A673 (cell line): ENCODE data around the gene MRFAP1L1. TPM values are rescaled to one million over a fixed set of nuclear protein-coding genes. Genes with fewer than 3 reads are reported as not detected.

ENCODE experiments used
- BruUV-seq: library from RNA; stranded (reverse); fragments of 400-500 nt; replicated peaks from 2 replicates; lab custom pipeline; 2021; lab: Mats Ljungman, UMichigan
- CTCF ChIA-PET: fragments of 300-600 bp; sonication (Branson Sonifier 250); formaldehyde crosslinking; loops from one replicate; lab custom pipeline; 2022; ENCODE audit warnings: antibody characterized with exemption; lab: Charles Lee
- POLR2A ChIA-PET: fragments of 300-600 bp; sonication (Branson Sonifier 250); formaldehyde crosslinking; loops from one replicate; lab custom pipeline; 2022; ENCODE audit warnings: antibody characterized with exemption; ENCODE audit not compliant: low non-redundant PET; lab: Charles Lee
- DNase-seq: peaks from one replicate; pipeline ENCODE4 v3.0.0-alpha.2; 2015; ENCODE audit warnings: low spot score
- H3K27ac ChIP-seq: fragments of 200-600 bp; sonication (generic); 2 replicates; pipeline ENCODE4 v1.5.1; 2016; ENCODE audit warnings: mixed run types, low read depth, mild to moderate bottlenecking, mixed read lengths, antibody characterized with exemption, low read length; ENCODE audit not compliant: poor library complexity, severe bottlenecking
- H3K27me3 ChIP-seq: fragments of 200-600 bp; sonication (generic); replicated peaks from 2 replicates; pipeline ENCODE4 v1.6.1; 2017; ENCODE audit warnings: mixed run types, low read depth, mild to moderate bottlenecking, mixed read lengths, antibody characterized with exemption, low read length; ENCODE audit not compliant: insufficient read depth, poor library complexity
- H3K36me3 ChIP-seq: fragments of 200-600 bp; sonication (generic); 2 replicates; pipeline ENCODE4 v1.6.1; 2016; ENCODE audit warnings: mixed run types, mild to moderate bottlenecking, mixed read lengths, antibody characterized with exemption, low read length; ENCODE audit not compliant: insufficient read depth, poor library complexity, severe bottlenecking
- H3K4me1 ChIP-seq: fragments of 200-600 bp; sonication (generic); 2 replicates; pipeline ENCODE4 v1.6.1; 2017; ENCODE audit warnings: mixed run types, mild to moderate bottlenecking, mixed read lengths, antibody characterized with exemption, low read length; ENCODE audit not compliant: insufficient read depth, poor library complexity, severe bottlenecking
- H3K4me3 ChIP-seq: fragments of 200-600 bp; sonication (generic); 2 replicates; pipeline ENCODE4 v1.5.1; 2016; ENCODE audit warnings: low read depth, mixed run types, mild to moderate bottlenecking, mixed read lengths, low read length; ENCODE audit not compliant: poor library complexity, severe bottlenecking
- H3K9me3 ChIP-seq: fragments of 200-600 bp; sonication (generic); 2 replicates; pipeline ENCODE4 v1.6.1; 2016; ENCODE audit warnings: mixed run types, low read depth, mild to moderate bottlenecking, mixed read lengths, antibody characterized with exemption, low read length; ENCODE audit not compliant: poor library complexity, severe bottlenecking
- CTCF ChIP-seq: fragments of 300-800, 200-600 bp; sonication (generic); conservative IDR thresholded peaks from 2 replicates; pipeline ENCODE4 v1.5.1; 2017; ENCODE audit warnings: low read depth, mild to moderate bottlenecking, antibody characterized with exemption, low read length, moderate library complexity, mixed read lengths
- EZH2 ChIP-seq: fragments of 200-600 bp; sonication (generic); IDR thresholded peaks from 2 replicates; pipeline ENCODE4 v1.6.1; 2017; ENCODE audit warnings: borderline replicate concordance, low read depth, mild to moderate bottlenecking, mixed read lengths, antibody characterized with exemption, low read length; ENCODE audit not compliant: poor library complexity, severe bottlenecking
- intact Hi-C: fragments of 100-400 bp; cut with micrococcal nuclease; formaldehyde crosslinking; loops from one replicate; pipeline ENCODE4 v1.10.0; 2022; ENCODE audit not compliant: unreplicated experiment
- total RNA-seq: library from RNA; stranded (reverse); gene quantifications from 2 replicates; pipeline ENCODE4 v1.2.3, GENCODE V29; 2021

Gene MRFAP1L1
- total RNA-seq, 1 experiment from 2014 or later, result 61.0 TPM

DNA sequence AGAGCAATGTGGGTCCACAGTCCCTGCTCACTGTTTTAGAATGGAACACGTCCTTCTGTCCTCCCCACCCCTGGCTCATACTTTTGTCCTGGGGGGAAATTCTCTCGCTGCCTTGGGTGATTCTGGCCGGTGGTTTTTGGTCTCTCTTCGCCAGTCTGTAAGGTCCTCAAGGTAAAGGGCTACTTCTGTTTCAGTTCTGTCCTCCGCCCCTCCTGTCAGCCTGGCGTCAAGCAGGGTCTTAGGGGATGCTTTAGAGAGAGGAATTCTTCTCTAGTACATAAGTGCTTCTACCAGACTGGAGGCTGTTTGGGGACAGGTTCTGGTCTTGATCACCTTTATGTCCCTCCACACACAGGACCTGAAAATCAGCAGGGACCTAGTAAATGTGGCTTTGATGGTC lies 617 bp upstream of the MRFAP1L1 start:
- TF ChIP-seq CTCF (no peak), EZH2 (no peak)
- BruUV-seq, result TSS peak; percentile 24
- POLR2A ChIA-PET, result interaction anchor here (0.6 kb wide), 1 partner anchor 74 kb away, joined by 7 read pairs; no protein-coding TSS in a partner anchor
- Histone ChIP-seq H3K9me3 (no peaks in the 10 kb centered on the region), H3K4me1 (peaks cover 17% of the 10 kb centered on the region), H3K4me3 (peak overlapping the region; percentile 72), H3K27ac (peak overlapping the region; percentile 65), H3K27me3 (no peaks in the 10 kb centered on the region), H3K36me3 (peaks cover 10% of the 10 kb centered on the region)
- DNase-seq, result no peak
- intact Hi-C loops, result no loop called here
- CTCF ChIA-PET, result no interaction called here

DNA sequence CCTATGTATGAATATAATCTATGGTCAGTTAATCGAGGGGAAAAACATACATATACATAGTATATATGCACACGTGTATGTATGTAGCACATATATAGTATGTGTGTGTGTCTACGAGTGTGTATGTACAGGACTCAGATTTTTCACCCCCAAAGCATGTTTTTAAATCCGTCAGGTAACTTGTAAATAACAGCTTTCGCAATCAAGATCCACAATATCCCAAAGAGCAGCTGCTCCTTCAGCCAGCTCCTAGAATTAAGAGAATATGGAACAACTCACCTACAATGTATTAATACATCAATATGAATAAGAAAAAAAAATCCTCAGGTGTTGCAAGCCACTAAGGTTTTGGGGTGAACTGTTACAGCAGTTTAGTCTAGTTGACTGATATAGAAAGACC lies 3.5 kb downstream of the MRFAP1L1 start:
- BruUV-seq, result no TSS peak
- POLR2A ChIA-PET, result interaction anchor here (0.6 kb wide), 1 partner anchor 436 kb away, joined by 14 read pairs; the partner anchor contains the start of gene WFS1

GRCh38 chr4:6705646-6706045 lies 4.0 kb downstream of the MRFAP1L1 start:
- H3K4me1 ChIP-seq, result peaks cover 17% of the 10 kb centered on the region
- intact Hi-C loops, result no loop called here
- BruUV-seq, result no TSS peak
- TF ChIP-seq EZH2 (no peak), CTCF (no peak)
- H3K9me3 ChIP-seq, result no peaks in the 10 kb centered on the region
- no peak overlapping the region for H3K4me3 ChIP-seq
- ChIA-PET POLR2A (interaction anchor here (0.6 kb wide), 1 partner anchor 436 kb away, joined by 14 read pairs; the partner anchor contains the start of gene WFS1), CTCF (no interaction called here)
- peaks cover 14% of the 10 kb centered on the region for H3K36me3 ChIP-seq
- no peaks in the 10 kb centered on the region for H3K27me3 ChIP-seq
- no peak for DNase-seq
- H3K27ac ChIP-seq, result no peak overlapping the region

More for the DNA sequence above, 3.5 kb downstream of the MRFAP1L1 start:
- no peak overlapping the region for H3K27ac ChIP-seq
- CTCF ChIA-PET, result no interaction called here
- H3K36me3 ChIP-seq, result peaks cover 14% of the 10 kb centered on the region
- TF ChIP-seq CTCF (no peak), EZH2 (no peak)
- peaks cover 17% of the 10 kb centered on the region for H3K4me1 ChIP-seq
- no peak overlapping the region for H3K4me3 ChIP-seq
- intact Hi-C loops, result no loop called here
- H3K27me3 ChIP-seq, result no peaks in the 10 kb centered on the region
- H3K9me3 ChIP-seq, result no peaks in the 10 kb centered on the region
- DNase-seq, result no peak
